GM18502 (cell line): ENCODE results near the gene PEAR1.

ENCODE experiments used
- ATAC-seq: cut with Tn5 transposase; IDR thresholded peaks from one replicate; pipeline ENCODE4 v1.9.1; 2021; ENCODE audit warnings: mild to moderate bottlenecking; ENCODE audit not compliant: unreplicated experiment, poor library complexity

Gene PEAR1

GRCh38 chr1:156933136-156933535 is 39.6 kb downstream of the PEAR1 start:
- no peak for ATAC-seq

DNA sequence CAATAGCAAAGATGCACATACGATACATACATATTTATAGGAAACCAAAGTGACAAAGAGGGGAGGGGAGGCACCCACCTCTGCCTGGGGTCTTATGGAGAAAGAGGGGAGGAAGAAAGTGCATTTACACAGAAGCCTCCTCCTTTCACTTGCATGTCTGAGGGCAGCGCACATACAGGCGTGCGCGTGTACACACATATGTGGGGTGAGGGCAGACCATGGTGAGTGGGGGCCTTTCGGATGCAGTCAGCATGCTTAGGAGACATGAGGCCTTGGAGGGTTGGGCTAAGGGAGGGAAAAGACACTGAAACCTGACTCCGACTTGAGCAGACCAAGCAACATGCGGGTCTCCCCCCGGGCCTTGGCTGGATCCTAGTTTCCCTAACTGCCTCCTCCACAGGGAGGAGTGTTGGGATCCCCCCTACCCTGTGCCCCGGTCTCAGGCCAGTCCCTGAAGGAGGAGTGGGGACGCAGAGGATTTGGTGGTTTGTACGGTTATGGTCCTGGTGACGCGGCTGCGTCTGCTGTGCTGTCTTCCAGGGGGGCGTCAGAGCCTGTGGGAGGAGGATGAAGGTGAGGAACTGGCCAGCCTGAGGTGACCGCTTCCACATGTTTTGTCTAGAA is 42.1 kb downstream of the PEAR1 start:
- ATAC-seq, result no peak

DNA sequence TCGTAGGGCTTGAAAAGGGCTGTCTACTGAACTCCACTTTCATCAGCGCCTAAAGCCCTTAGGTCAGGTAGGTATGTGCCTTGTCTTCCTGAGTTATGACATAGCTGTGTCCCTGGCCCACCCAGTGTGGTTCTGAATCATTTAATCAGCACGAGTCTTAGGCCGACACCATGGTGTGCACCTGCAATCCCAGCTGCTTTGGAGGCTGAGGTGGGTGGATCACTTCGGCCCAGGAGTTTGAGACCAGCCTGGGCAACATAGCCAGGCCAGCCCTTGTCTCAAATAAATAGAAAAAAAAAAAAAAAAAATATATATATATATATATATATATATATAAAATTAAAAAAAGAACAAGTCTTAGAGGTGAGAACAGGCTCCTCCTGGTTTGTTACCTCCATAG is 42.7 kb downstream of the PEAR1 start:
- no peak for ATAC-seq

DNA sequence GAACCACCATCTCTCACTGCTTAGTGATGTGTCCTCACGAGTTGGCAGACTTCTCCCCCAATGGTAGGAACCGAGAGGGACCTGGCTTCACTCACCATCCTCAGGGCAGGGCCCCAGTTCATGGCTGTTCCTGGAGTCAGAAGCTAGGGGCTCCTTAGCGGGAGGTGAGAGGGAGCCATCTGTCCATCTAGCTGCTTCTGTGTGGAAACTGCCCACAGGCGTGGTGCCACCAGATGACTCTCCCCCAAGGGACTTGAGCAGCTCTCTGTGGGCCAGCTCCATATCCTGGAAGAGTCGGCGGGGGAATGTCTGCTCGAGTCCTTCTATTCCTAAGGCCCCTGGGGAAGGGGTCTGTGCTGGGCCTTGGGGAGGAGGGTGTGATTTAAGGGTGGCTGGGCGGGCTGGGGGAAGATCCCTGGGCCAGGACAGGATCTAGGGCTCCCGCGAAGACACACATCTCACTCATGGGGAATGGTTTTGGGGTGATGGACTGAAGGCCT is 43.3 kb downstream of the PEAR1 start:
- ATAC-seq, result no peak

DNA sequence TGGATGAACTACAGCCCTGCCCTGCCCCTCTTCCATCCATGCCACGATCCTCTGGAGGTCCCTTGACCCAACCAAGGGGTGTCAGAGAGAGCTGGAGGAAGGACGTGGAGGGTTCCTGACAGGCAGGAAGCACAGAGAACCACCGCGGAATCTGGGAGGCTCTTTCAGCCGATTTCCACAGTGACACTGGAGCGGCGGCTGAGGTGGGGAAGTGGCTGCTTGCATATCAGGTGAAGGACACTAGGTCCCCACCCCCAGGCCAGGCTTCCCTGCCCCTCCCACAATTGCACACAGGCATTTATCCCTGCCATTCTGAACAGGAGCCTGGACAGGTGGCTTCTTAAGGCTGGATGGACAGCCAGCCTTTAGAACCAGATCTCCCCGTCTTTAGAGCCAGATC is 44.4 kb downstream of the PEAR1 start:
- no peak for ATAC-seq

DNA sequence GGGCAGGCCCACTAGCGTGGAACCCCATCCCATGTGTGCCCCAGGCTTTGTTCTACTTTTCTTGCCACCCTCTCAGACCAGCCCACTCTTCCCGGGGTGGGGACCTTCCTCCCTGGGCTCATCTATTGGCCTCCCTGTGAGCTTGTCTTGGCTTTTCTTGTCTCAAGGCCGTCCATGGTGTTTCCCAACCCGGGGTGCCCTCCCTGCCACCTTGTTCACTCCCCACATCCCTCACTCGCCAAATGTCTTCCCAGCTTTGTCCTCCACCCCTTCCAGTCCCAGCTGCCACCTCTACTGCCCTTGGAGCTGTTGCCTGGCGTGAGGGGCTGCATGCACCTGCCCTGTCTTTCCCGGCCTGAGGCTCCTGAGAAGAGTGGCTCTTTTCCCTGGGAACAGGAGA is 45.3 kb downstream of the PEAR1 start:
- ATAC-seq, result no peak

- ATAC-seq, result no peak
Measured at GRCh38 chr1:156939786-156940334, 46.3 kb downstream of the PEAR1 start.

DNA sequence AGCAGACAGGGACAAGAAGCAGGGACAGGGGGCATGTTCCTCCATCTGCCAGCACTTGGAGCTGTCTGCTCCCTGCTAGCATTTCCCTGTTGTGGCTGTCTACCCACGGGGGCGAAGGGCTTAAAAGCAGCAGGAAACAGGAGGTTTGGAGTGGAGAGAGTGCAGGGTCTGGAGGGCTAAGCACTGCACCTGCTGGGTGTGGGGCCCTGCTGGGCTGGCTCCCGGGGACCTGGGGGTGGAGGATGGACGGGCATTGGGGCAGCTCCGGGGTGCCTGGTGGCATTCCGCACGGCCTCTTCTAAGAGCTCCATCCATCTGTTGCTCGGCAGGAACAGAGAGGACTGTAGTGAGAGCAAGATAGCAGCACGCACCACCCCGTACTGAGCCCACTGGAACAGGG is 48.2 kb downstream of the PEAR1 start:
- no peak for ATAC-seq

DNA sequence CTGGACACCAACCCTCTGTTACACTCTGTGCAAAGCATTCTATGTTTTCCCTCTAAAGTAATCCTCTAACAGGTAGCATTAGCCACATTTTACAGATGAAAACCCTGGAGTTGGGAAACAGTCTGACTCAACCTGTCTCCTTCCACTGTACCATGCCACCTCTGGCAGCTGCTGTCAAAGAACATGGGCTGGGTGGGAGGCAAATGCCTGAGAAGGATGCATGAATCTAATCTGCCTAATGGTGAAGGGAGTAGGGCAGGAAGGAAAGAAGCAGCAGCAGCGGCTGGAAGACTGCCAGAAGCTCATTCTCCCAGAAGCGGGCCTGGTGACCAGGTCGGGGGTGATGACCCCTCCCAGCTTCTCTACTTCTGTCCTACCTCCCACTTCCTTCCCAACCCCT is 48.7 kb downstream of the PEAR1 start:
- no peak for ATAC-seq

GRCh38 chr1:156942576-156942975 is 49.1 kb downstream of the PEAR1 start:
- ATAC-seq, result no peak

- no peak for ATAC-seq
Measured at GRCh38 chr1:156943756-156944155, 50.2 kb downstream of the PEAR1 start.

GRCh38 chr1:156944268-156944667 is 50.8 kb downstream of the PEAR1 start:
- ATAC-seq, result no peak

- ATAC-seq, result no peak
Measured at GRCh38 chr1:156944848-156945247, 51.3 kb downstream of the PEAR1 start.

DNA sequence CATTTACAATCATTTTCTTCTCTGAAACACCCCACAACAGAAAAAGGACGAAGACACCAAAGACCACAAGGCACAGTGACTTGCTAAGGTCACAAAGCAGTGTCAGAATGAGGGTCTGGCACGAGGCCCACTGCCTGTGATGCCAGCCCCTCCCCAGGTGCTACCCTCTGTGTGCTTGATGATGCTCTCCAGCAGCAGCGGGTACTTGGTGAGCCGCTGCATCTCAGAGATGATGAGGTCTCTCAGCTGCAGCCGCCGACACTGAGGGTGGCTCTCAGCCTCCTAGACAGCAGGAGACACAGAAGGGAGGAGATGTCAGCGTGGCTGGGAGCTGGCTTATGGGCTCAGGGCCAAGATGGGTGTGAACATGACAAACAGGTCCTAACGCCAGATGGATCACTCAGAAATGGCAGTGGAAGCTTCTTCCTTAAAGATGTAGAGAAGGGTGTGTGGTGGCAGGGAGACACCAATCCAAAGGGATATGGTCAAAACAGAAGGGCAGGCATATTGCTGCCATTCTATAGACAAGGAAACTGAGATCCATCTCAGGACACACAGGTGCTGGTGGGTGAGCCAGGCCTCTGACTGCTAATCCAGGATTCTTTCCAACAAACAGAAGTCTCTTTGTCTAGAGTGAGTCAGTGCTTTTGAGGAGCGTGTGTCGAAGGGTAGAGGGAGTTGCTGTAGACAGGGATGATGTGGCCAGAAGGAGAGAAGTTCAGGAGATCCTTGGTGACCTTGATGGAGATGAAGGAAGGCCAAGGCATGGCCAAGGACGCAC is 52.6 kb downstream of the PEAR1 start:
- ATAC-seq, result no peak

DNA sequence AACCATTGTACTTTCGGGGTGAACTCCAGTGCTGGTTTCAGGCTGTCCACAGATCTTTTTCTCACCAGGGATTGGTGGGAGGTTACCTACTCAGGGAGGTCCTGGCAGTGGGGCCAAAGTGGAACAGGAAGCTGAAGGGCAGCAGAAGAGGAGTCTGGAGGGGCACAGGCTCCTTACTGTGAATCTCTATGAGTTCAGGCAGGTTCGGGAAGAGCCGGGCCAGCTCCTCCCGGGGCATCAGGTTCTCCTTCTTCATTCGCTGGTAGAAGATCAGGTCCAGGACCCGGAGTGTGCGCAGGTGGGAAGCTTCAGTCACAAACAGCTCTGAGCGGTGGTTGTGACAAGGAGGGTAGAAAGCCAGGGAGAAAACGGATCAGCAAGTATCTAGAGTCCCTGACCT is 53.6 kb downstream of the PEAR1 start:
- ATAC-seq, result no peak

GRCh38 chr1:156947818-156948525 is 54.5 kb downstream of the PEAR1 start:
- no peak for ATAC-seq

GRCh38 chr1:156948708-156949107 is 55.2 kb downstream of the PEAR1 start:
- no peak for ATAC-seq

DNA sequence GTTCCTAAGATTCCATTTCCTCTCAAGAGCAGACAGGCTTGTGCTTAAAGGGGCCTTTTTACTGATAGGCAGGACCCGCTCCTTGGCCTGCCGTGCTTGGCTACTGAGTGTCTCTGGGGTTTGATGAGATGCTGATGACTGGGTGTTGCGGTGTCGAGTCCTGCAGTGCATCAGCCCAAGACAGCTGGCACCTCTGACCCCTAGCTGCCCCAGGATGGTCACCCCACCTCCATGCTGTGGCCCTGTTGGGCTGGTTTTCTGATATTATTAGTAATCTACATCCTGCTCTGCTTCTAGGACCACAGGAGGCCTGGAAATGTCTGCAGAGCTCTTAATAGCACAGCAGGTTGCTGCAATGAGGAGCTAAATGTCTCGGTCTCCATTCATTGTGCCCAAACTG is 55.6 kb downstream of the PEAR1 start:
- no peak for ATAC-seq

DNA sequence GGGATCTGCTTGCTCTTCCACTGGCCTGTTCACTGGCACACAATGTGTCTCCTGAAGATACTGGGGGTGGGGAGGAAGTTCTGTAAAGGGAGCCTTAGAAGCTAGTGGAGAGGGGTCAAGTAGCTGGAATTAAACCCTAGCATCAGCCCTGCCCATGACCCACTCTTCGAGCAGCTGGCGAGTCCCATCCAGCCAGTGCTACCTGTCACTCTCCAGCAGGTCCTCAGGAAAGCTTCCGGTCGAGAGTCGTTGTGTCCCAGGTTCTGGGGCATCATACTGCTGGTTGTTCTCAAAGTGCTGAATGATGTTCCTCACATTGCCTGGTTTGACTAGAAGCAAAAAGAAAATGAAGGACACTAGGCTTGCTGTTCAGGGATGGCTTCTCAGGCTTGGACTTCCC is 57.9 kb downstream of the PEAR1 start:
- no peak for ATAC-seq

GRCh38 chr1:156953571-156953970 is 60.1 kb downstream of the PEAR1 start:
- no peak for ATAC-seq

DNA sequence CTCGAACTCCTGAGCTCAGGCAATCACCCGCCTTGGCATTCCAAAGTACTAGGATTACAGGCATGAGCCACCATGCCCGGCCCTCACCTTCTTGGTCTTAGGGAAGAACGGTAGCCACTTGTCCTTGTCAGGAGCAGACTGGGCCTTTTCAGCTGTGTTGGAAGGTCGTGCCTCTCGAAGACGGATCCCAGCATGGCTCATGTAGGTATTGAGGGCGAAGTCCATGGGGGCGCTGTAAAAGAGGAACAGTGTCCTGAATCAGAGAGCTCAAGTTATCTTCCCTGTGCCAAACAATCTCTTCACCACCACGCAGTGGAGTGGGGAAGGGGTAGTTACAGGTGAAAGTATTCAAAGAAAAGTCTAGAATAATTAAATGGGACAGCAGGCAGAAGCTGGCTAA is 62.8 kb downstream of the PEAR1 start:
- no peak for ATAC-seq
